H1 (cell line): ENCODE measurements around the gene VSIG2. TPM values are rescaled to one million over a fixed set of nuclear protein-coding genes. Genes with fewer than 3 reads are reported as not detected.
A peak's percentile ranks its signal among the peaks of the same experiment; 100 is the strongest.

Experiments used
- CBX5 ChIP-seq: fragments of 300-800, 300-1000 bp; sonication (generic); IDR thresholded peaks from 2 replicates; pipeline ENCODE4 v1.7.1; 2016; ENCODE audit warnings: antibody characterized with exemption, low read length, low read depth
- CBX8 ChIP-seq: fragments of 300-800, 300-1000 bp; sonication (generic); IDR thresholded peaks from 2 replicates; pipeline ENCODE4 v1.7.1; 2016; ENCODE audit warnings: low read depth, low read length, borderline replicate concordance
- CREB1 ChIP-seq: IDR thresholded peaks from 2 replicates; pipeline ENCODE4 v1.6.1; 2012; ENCODE audit warnings: inconsistent platforms
- KDM1A ChIP-seq: fragments of 200-600, 300-600 bp; sonication (generic); IDR thresholded peaks from 2 replicates; pipeline ENCODE4 v1.7.1; 2016; ENCODE audit warnings: mild to moderate bottlenecking, low read length, borderline replicate concordance
- KDM4A ChIP-seq: IDR thresholded peaks from one replicate; pipeline ENCODE4 v1.7.1; 2012; ENCODE audit warnings: low read depth, mild to moderate bottlenecking, moderate library complexity, low read length, inconsistent platforms; ENCODE audit not compliant: severe bottlenecking
- KDM5A ChIP-seq: fragments of 200-600 bp; IDR thresholded peaks from 2 replicates; pipeline ENCODE4 v1.7.1; 2012; ENCODE audit warnings: mild to moderate bottlenecking, low read length, inconsistent platforms, mixed read lengths
- POLR2A ChIP-seq, 2 experiments: IDR thresholded peaks; 1 replicate in 1 of 2; 2 replicates in 1 of 2; pipeline ENCODE4 v1.6.1; 2011; ENCODE audit warnings: low read depth in 2 of 2, low read length in 2 of 2, mild to moderate bottlenecking in 2 of 2; ENCODE audit errors: control extremely low read depth in 1 of 2
- POLR2AphosphoS5 ChIP-seq: IDR thresholded peaks from 2 replicates; pipeline ENCODE4 v1.6.1; 2011; ENCODE audit warnings: low read depth, low read length
- SIN3A ChIP-seq, 2 experiments: IDR thresholded peaks in 1 of 2; conservative IDR thresholded peaks in 1 of 2; 2 replicates each; pipeline ENCODE4 v1.6.1; 2011 to 2012; ENCODE audit warnings: low read length in 2 of 2, improper control_type of control experiment in 1 of 2, low read depth in 1 of 2, mild to moderate bottlenecking in 1 of 2
- SIRT6 ChIP-seq: IDR thresholded peaks from one replicate; pipeline ENCODE4 v1.7.1; 2012; ENCODE audit warnings: low read length, inconsistent platforms
- TAF1 ChIP-seq: IDR thresholded peaks from 2 replicates; pipeline ENCODE4 v1.6.1; 2011; ENCODE audit warnings: mild to moderate bottlenecking, low read depth, low read length
- polyA plus RNA-seq, 7 experiments: library from polyadenylated mRNA; depleted of rRNA in 3 of 7; stranded (reverse) in 5 of 7; unstranded in 2 of 7; fragments of >200 nt in 5 of 7; fragments of 200-250 nt in 2 of 7; gene quantifications; 1 replicate in 5 of 7; 2 replicates in 1 of 7; 4 replicates in 1 of 7; pipeline versions ENCODE4 v1.2.1 to v1.2.3, GENCODE V29; 2011 to 2013; ENCODE audit warnings: missing spikeins in 2 of 7, mixed read lengths in 2 of 7
- total RNA-seq: library from RNA; stranded (reverse); fragmentation: NEBNext Ultra II Directional; extraction: Animal tissue kit (Norgen Biotek cat#: 25700); gene quantifications from 2 replicates; pipeline ENCODE4 v1.2.1, GENCODE V29; 2021

Gene VSIG2
- total and polyA plus RNA-seq, 2 of the 8 experiments (the other 6 are each of a cell fraction or from before 2014, with no cell fraction given) = 0.18 TPM; not detected in 1

GRCh38 chr11:124800226-124800929, 48.3 kb upstream of the VSIG2 start, which contains the start of gene MSANTD2 (continued):
- peak; percentile 81; the same call in 1 of the 2 replicates for TF ChIP-seq POLR2AphosphoS5
- no peak for TF ChIP-seq CBX8
- no peak for TF ChIP-seq SIRT6
- TF ChIP-seq POLR2A (IDR thresholded peaks at IDR 0.05; ENCODE audit: control extremely low read depth in 1 of 2, low read depth in 2 of 2, low read length in 2 of 2) = peak; percentile 97 to 98
- peak; percentile 94 for TF ChIP-seq TAF1
- peak; percentile 76 for TF ChIP-seq KDM4A
- TF ChIP-seq KDM1A = no peak
- TF ChIP-seq CBX5 = no peak
- peak in 1 of 2 experiments; percentile 47; a peak in 1 of 4 replicates for TF ChIP-seq SIN3A (conservative IDR thresholded peaks at IDR 0.05 in 1 of 2, IDR thresholded peaks at IDR 0.05 in 1 of 2; ENCODE audit: low read depth in 1 of 2, low read length in 2 of 2)
- peak; percentile 82 for TF ChIP-seq CREB1
- TF ChIP-seq KDM5A = peak; percentile 69
- TF ChIP-seq, all 59 proteins: peak for 16
